Muscle layer of colon (tissue), 2 donors: ENCODE measurements around the gene SOX6.

Experiments used
- H3K27ac ChIP-seq: one replicate; pipeline ENCODE4 v1.7.0; 2013; ENCODE audit warnings: low read depth, mild to moderate bottlenecking, low read length, moderate library complexity
- H3K27me3 ChIP-seq, 2 donors: one replicate each; pipeline ENCODE4 v1.7.0; 2013; ENCODE audit warnings: low read length in 2 of 2, mild to moderate bottlenecking in 2 of 2; ENCODE audit not compliant: insufficient read depth in 2 of 2, control insufficient read depth in 1 of 2
- H3K36me3 ChIP-seq: one replicate; pipeline ENCODE4 v1.7.0; 2013; ENCODE audit warnings: mild to moderate bottlenecking, low read length; ENCODE audit not compliant: insufficient read depth
- H3K4me1 ChIP-seq: one replicate; pipeline ENCODE4 v1.7.0; 2013; ENCODE audit warnings: mild to moderate bottlenecking, low read length; ENCODE audit not compliant: insufficient read depth
- H3K4me3 ChIP-seq, 2 donors: one replicate each; pipeline ENCODE4 v1.7.0; 2013; ENCODE audit warnings: low read length in 2 of 2, low read depth in 1 of 2, mild to moderate bottlenecking in 1 of 2, moderate library complexity in 1 of 2
- H3K9ac ChIP-seq: one replicate; pipeline ENCODE4 v1.7.0; 2013; ENCODE audit warnings: low read length
- H3K9me3 ChIP-seq: one replicate; pipeline ENCODE4 v1.7.0; 2013; ENCODE audit warnings: mild to moderate bottlenecking, low read length
- donor health status: abdominal sarcoma.
- donor health status: Adenocarcinoma of cecum.

SOX6 gene

DNA sequence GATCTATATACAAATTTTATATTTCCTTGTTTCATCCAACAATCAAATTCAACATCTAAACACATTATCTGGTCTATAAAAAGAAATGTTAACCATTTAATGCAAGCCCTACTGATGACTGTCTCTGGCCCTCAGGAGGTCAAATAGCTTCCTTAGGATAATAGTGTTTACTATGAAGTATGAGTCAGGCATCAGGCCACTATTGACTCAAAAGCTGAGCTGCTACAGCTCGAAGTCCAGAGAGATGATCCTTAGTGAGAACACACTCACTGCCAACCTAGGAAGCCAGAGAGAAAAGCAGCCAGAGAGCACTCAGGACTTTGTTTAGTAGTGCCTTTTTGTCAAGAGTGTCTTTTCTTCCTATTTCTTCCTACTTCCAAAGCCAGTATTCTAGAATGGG is 171.8 kb downstream of the SOX6 start:
- no peak overlapping the region for H3K9ac ChIP-seq

DNA sequence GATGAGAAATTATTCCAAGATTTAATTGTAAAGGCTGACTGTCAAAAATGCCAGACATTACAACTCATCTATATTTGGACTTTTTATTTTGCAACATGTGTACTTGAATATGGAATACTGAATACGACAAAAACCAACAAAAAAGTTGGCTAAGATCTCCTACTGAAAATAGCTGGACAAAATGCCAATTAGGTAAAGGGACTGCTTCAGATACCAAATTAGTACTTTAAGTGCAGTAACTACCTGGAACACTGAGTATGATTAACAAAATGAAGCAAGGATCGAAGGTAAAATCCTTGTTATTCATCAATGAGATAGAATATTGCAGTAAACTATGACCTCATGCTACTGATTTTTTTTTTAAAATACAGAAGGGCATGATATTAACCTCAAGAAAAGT is 173.8 kb downstream of the SOX6 start:
- H3K4me1 ChIP-seq: no peaks in the 10 kb centered on the region
- H3K9me3 ChIP-seq: no peaks in the 10 kb centered on the region
- H3K27me3 ChIP-seq: no peaks in the 10 kb centered on the region
- H3K4me3 ChIP-seq: no peak overlapping the region
- H3K9ac ChIP-seq: no peak overlapping the region
- no peaks in the 10 kb centered on the region for H3K36me3 ChIP-seq
- no peak overlapping the region for H3K27ac ChIP-seq

More for the DNA sequence above, 171.8 kb downstream of the SOX6 start:
- Histone ChIP-seq H3K36me3 (no peaks in the 10 kb centered on the region), H3K9me3 (no peaks in the 10 kb centered on the region), H3K27me3 (no peaks in the 10 kb centered on the region), H3K27ac (no peak overlapping the region), H3K4me1 (no peaks in the 10 kb centered on the region), H3K4me3 (no peak overlapping the region)

DNA sequence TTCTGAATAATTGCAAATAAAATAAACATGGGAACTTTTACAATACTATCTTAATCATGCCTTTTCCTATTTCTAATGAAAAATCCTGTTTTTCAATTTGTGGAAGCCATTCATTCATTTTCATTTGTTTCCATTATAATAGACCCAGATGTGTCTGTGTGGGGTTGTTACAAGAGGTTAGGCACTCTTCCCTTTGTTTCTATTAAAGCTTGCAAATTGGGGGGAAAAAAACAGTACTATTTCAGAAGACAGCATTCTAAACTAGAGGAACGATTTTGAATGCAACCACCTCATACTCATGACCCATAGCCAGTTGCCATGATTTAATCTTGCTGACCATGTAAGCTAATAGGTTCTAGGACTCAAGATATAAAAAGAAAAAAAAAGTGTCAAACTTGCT is 175.5 kb downstream of the SOX6 start:
- no peak overlapping the region for H3K27ac ChIP-seq
- H3K27me3 ChIP-seq: no peaks in the 10 kb centered on the region
- H3K4me3 ChIP-seq: no peak overlapping the region
- H3K9me3 ChIP-seq: no peaks in the 10 kb centered on the region
- no peaks in the 10 kb centered on the region for H3K36me3 ChIP-seq
- H3K9ac ChIP-seq: no peak overlapping the region
- H3K4me1 ChIP-seq: no peaks in the 10 kb centered on the region

DNA sequence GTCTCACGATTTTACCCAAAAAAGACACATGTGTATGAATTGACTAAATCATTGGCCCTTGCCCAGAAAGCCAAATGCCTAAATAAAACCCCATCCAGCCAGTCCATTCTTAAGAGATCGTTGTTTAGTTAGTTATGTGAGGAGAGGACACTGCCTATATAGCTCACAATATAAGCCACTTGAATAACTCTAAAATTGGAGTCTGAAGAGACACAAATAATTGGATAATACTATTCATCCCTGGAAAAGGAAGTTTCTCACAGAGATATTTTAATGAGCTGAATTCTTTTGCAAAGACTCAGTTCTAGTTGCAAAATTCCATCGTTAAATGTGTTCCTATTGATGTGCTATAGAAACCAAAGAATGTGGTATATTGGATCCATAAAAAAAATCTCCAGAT is 176.7 kb downstream of the SOX6 start:
- H3K27ac ChIP-seq: no peak overlapping the region
- no peaks in the 10 kb centered on the region for H3K9me3 ChIP-seq
- H3K4me3 ChIP-seq: no peak overlapping the region
- H3K27me3 ChIP-seq: no peaks in the 10 kb centered on the region
- H3K4me1 ChIP-seq: no peaks in the 10 kb centered on the region
- H3K36me3 ChIP-seq: no peaks in the 10 kb centered on the region
- H3K9ac ChIP-seq: no peak overlapping the region

DNA sequence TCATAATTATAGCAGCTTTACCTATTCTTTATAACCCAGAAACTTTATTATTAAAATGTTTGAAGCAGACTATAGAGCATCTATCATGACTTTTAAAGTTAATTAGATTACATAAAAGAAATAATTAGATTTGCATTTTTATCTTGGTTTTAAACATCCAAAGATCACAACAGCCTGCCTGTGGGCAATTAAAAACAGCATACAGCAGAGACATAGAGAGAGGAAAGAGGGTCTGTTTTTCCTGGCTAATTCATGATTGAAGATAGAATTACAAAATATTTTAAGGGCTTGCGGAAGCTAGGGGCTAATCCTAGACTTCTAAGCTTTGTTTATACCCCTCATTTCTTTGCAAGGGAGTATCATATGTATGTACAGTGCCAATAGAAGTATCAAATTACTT is 178.1 kb downstream of the SOX6 start:
- H3K36me3 ChIP-seq: no peaks in the 10 kb centered on the region
- H3K27me3 ChIP-seq: no peaks in the 10 kb centered on the region
- no peaks in the 10 kb centered on the region for H3K9me3 ChIP-seq
- no peaks in the 10 kb centered on the region for H3K4me1 ChIP-seq
- H3K9ac ChIP-seq: no peak overlapping the region
- no peak overlapping the region for H3K27ac ChIP-seq
- H3K4me3 ChIP-seq: no peak overlapping the region

DNA sequence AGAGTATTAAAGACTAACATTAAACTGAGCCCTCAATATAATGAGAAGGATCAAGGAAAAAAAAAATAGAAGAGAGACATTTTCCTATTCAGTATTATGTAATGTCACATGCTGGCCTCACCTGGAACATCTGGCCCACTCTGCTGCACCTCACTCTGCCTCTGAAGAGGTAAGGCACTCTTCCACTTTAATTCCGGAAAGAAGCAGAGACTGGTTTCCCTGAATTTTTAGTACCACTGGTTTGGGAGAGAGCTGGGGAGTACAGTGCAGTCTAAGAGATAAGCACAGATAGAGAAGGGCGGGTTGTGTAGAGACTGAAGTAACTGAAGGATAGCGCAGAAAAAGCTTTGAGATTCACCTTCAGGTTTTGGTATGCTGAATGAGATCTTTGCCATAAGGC is 178.7 kb downstream of the SOX6 start:
- no peaks in the 10 kb centered on the region for H3K9me3 ChIP-seq
- H3K27ac ChIP-seq: no peak overlapping the region
- no peaks in the 10 kb centered on the region for H3K4me1 ChIP-seq
- H3K27me3 ChIP-seq: no peaks in the 10 kb centered on the region
- no peak overlapping the region for H3K4me3 ChIP-seq
- no peaks in the 10 kb centered on the region for H3K36me3 ChIP-seq
- H3K9ac ChIP-seq: no peak overlapping the region

DNA sequence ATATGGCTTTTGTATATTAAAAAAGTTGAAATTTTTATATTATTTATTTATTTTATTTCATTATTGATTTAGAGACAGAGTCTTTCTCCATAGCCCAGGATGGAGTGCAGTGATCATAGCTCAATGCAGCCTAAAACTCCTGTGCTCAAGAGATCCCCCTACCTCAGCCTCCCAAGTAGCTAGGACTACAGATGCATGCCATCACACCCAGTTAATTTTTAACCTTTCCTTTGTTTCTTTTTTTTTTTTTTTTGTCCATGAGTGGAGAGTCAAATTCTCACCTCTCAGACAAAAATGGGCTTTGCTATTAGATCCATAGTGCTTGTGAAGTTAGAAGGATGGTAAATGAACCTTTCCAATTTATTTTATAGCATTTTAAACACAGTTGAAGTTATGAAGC is 182.5 kb downstream of the SOX6 start:
- Histone ChIP-seq H3K36me3 (no peaks in the 10 kb centered on the region), H3K9ac (no peak overlapping the region), H3K4me1 (no peaks in the 10 kb centered on the region), H3K27me3 (no peaks in the 10 kb centered on the region), H3K4me3 (no peak overlapping the region), H3K27ac (no peak overlapping the region), H3K9me3 (no peaks in the 10 kb centered on the region)

DNA sequence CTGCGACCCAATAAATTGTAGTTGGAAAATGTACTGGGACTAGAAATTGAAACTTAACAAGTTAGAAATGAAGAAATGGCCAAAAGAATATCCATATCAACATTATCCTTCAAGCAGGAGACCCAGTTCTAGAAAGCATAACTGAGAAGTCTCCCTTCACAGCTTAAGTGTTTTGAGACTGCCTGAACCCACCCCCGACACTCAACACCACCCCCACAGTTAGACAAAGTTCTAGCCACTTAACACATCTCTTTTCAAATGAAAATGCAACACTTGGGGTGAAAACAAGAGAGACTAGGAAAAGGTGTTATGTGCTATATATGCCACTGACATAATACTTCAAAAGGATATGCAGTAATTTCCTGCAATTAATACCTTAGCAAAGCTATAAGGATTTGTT is 184.5 kb downstream of the SOX6 start:
- Histone ChIP-seq H3K9ac (no peak overlapping the region), H3K27ac (no peak overlapping the region), H3K27me3 (no peaks in the 10 kb centered on the region), H3K36me3 (no peaks in the 10 kb centered on the region), H3K4me1 (no peaks in the 10 kb centered on the region), H3K4me3 (no peak overlapping the region), H3K9me3 (no peaks in the 10 kb centered on the region)

DNA sequence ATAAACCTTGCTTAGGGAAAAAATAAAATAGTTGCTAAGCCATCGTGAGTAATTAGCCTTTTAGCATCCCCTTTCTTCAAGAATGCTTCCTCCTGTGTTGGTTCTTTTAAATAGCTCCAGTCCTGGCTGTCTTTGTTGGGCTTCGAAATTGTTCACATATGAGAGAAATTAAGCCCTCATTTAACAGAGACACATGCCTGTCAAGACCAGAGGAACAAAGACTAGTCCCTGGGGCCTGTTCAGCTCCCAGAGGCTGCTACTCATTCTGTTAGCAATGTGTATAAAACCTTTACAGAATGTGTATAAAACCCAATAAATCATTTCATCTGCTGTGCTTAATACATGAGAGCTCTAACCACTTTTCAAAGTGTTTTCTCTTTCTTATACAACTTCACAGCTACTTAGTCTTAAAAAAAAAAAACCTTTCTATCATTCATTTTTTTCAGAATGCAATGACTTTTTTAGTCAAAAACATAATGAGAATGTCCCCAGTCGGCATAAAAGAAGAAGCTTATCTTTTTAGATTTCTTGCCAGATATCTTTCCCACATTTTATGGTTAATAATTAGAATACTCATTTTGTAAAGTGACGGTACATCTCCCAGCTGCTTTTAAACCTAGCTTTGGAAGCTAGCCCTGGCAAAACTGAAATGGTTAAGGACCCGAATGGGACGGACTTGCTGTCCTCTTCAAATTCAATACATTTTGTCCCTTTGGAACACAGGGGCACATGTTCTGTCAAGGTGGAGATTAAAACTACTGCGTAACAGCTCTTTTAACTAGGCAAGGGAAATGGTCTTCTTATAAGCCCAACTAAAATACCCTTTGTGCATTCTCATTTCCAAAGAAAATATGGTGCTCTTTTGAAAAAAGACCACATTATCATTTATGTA is 186.1 kb downstream of the SOX6 start:
- Histone ChIP-seq H3K9me3 (no peaks in the 10 kb centered on the region), H3K27ac (no peak overlapping the region), H3K36me3 (no peaks in the 10 kb centered on the region), H3K4me1 (no peaks in the 10 kb centered on the region), H3K9ac (no peak overlapping the region), H3K27me3 (no peaks in the 10 kb centered on the region), H3K4me3 (no peak overlapping the region)

DNA sequence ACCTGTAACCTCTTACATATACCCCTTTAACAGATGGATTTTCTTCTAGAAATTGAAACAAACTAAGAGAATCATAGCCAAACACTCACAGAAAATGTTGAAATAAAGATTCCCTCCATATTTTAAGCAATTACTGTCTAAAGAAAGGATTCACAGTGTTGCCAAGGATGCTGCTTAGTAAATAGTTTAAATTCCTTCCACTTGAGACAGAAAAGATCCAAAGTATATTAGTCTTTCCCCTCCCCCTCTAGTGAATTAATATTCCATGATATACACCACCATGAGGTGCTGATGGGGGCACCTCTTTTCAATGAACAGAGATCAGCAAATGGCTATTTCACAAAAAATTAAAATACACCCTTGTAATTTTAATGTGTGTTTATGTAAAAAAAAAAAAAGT is 186.8 kb downstream of the SOX6 start:
- Histone ChIP-seq H3K27ac (no peak overlapping the region), H3K9me3 (no peaks in the 10 kb centered on the region), H3K4me1 (no peaks in the 10 kb centered on the region), H3K36me3 (no peaks in the 10 kb centered on the region), H3K9ac (no peak overlapping the region), H3K27me3 (no peaks in the 10 kb centered on the region), H3K4me3 (no peak overlapping the region)

DNA sequence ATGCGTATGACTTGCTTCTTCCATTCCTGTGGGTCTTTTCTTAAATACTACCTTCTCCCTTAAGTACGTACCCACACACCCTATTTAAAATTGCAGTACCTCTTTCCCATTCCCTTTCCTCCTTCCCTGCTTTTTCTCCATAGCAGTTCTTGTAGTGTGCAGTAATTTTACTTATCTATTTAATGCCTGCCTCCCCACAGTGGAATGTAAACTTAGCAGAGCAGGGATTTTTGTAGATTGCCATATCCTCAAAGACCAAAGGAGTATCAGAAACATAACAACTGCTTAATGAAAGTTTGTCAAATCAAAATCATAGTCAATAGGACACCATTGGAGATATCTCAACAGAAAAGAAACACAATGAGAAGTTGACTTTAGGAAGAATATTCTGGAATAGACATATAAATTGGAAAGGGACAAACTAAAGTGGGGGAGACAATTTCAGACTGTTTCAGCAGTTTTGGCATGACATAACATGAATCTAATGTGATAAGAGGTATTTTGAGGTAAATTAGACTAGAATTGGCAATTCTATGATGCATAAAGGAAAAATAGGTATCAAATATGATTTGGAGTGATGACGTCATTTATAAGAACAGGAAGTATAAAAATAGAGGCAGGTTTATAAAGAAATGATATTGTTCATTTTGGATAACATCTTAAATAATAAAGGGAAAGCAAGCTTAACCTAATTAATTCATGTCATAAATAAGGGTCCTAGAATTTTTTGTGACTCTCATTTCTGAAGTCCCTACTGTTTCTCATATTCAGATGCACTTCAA is 188.4 kb downstream of the SOX6 start:
- Histone ChIP-seq H3K36me3 (no peaks in the 10 kb centered on the region), H3K4me3 (no peak overlapping the region), H3K27ac (no peak overlapping the region), H3K9ac (no peak overlapping the region), H3K9me3 (no peaks in the 10 kb centered on the region), H3K4me1 (no peaks in the 10 kb centered on the region), H3K27me3 (no peaks in the 10 kb centered on the region)
